HL-60 (cell line): ENCODE results near the gene PHLDB2.

ENCODE experiments used
- GABPA ChIP-seq: IDR thresholded peaks from 2 replicates; pipeline ENCODE4 v1.6.1; 2012; ENCODE audit warnings: low read depth
- POLR2AphosphoS5 ChIP-seq: IDR thresholded peaks from 2 replicates; pipeline ENCODE4 v1.6.1; 2012; ENCODE audit warnings: low read depth
- TF ChIP-seq, protein P1 (sequence below): IDR thresholded peaks from one replicate; pipeline ENCODE4 v1.5.1; 2011; ENCODE audit warnings: low read length, control low read depth, inconsistent platforms; ENCODE audit not compliant: insufficient read depth
- TF ChIP-seq, protein P2 (sequence below): IDR thresholded peaks from 2 replicates; pipeline ENCODE4 v1.6.1; 2012; ENCODE audit warnings: low read depth; ENCODE audit not compliant: insufficient replicate concordance

DNA sequence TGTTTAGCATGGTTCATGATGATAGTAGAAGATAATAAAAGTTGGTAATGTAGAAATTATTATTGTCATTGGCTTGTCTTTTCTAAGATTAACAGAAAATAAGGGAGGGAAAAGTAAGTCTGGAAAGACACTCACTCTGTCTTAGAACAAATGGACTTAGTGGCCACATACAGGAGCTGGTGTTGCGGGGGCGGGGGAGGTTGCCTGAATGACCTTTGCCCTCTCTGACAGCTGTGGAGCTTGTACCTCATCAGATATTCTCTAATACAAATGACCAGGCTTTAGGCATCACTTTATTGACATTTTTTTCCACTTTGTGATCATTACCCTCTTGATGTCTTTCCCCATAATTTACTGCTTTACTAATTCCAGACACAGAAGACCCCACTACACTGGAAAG is 145.6 kb downstream of the PHLDB2 start:
- TF ChIP-seq, protein P1, sequence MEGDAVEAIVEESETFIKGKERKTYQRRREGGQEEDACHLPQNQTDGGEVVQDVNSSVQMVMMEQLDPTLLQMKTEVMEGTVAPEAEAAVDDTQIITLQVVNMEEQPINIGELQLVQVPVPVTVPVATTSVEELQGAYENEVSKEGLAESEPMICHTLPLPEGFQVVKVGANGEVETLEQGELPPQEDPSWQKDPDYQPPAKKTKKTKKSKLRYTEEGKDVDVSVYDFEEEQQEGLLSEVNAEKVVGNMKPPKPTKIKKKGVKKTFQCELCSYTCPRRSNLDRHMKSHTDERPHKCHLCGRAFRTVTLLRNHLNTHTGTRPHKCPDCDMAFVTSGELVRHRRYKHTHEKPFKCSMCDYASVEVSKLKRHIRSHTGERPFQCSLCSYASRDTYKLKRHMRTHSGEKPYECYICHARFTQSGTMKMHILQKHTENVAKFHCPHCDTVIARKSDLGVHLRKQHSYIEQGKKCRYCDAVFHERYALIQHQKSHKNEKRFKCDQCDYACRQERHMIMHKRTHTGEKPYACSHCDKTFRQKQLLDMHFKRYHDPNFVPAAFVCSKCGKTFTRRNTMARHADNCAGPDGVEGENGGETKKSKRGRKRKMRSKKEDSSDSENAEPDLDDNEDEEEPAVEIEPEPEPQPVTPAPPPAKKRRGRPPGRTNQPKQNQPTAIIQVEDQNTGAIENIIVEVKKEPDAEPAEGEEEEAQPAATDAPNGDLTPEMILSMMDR: no peak
- TF ChIP-seq POLR2AphosphoS5: no peak
- no peak for TF ChIP-seq GABPA
- TF ChIP-seq, protein P2, sequence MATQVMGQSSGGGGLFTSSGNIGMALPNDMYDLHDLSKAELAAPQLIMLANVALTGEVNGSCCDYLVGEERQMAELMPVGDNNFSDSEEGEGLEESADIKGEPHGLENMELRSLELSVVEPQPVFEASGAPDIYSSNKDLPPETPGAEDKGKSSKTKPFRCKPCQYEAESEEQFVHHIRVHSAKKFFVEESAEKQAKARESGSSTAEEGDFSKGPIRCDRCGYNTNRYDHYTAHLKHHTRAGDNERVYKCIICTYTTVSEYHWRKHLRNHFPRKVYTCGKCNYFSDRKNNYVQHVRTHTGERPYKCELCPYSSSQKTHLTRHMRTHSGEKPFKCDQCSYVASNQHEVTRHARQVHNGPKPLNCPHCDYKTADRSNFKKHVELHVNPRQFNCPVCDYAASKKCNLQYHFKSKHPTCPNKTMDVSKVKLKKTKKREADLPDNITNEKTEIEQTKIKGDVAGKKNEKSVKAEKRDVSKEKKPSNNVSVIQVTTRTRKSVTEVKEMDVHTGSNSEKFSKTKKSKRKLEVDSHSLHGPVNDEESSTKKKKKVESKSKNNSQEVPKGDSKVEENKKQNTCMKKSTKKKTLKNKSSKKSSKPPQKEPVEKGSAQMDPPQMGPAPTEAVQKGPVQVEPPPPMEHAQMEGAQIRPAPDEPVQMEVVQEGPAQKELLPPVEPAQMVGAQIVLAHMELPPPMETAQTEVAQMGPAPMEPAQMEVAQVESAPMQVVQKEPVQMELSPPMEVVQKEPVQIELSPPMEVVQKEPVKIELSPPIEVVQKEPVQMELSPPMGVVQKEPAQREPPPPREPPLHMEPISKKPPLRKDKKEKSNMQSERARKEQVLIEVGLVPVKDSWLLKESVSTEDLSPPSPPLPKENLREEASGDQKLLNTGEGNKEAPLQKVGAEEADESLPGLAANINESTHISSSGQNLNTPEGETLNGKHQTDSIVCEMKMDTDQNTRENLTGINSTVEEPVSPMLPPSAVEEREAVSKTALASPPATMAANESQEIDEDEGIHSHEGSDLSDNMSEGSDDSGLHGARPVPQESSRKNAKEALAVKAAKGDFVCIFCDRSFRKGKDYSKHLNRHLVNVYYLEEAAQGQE: no peak
